Loucy (cell line): ENCODE data around the gene VHLL.

Source experiments
- H2AFZ ChIP-seq: fragments of 200-600 bp; sonication (generic); 2 replicates; pipeline ENCODE4 v1.6.0; 2016; ENCODE audit warnings: antibody characterized with exemption, mild to moderate bottlenecking, low read length, moderate library complexity
- H3F3A ChIP-seq: fragments of 200-600 bp; 2 replicates; pipeline ENCODE4 v1.6.0; 2016; ENCODE audit warnings: antibody characterized with exemption, low read depth, mild to moderate bottlenecking
- H3K27me3 ChIP-seq: fragments of 200-600 bp; sonication (generic); 2 replicates; pipeline ENCODE4 v1.6.1; 2014; ENCODE audit warnings: low read length, mild to moderate bottlenecking; ENCODE audit not compliant: insufficient read depth, poor library complexity, severe bottlenecking
- H3K36me3 ChIP-seq: fragments of 200-600 bp; sonication (generic); 2 replicates; pipeline ENCODE4 v1.6.1; 2016; ENCODE audit warnings: low read length; ENCODE audit not compliant: insufficient read depth
- H3K4me1 ChIP-seq: fragments of 200-600 bp; sonication (generic); 2 replicates; pipeline ENCODE4 v1.5.1; 2014; ENCODE audit warnings: low read length, mild to moderate bottlenecking; ENCODE audit not compliant: insufficient read depth, poor library complexity, severe bottlenecking
- H3K4me2 ChIP-seq: fragments of 200-600 bp; sonication (generic); 2 replicates; pipeline ENCODE4 v1.6.0; 2014; ENCODE audit warnings: antibody characterized with exemption, low read length, low read depth, mild to moderate bottlenecking; ENCODE audit not compliant: poor library complexity, severe bottlenecking
- H3K4me3 ChIP-seq: fragments of 200-600 bp; sonication (generic); 2 replicates; pipeline ENCODE4 v1.5.1; 2014; ENCODE audit warnings: low read length, mild to moderate bottlenecking, mixed read lengths; ENCODE audit not compliant: poor library complexity, severe bottlenecking
- H3K79me2 ChIP-seq: fragments of 200-600 bp; sonication (generic); 2 replicates; pipeline ENCODE4 v1.6.1; 2014; ENCODE audit warnings: low read length; ENCODE audit not compliant: insufficient read depth
- H3K9ac ChIP-seq: fragments of 200-600 bp; sonication (generic); 2 replicates; pipeline ENCODE4 v1.6.0; 2014; ENCODE audit warnings: mild to moderate bottlenecking, low read depth, low read length, moderate library complexity; ENCODE audit not compliant: poor library complexity, severe bottlenecking
- H3K9me2 ChIP-seq: fragments of 200-600 bp; sonication (generic); replicated peaks from 2 replicates; pipeline ENCODE4 v1.6.1; 2016; ENCODE audit warnings: low read depth, low read length, mixed read lengths
- H3K9me3 ChIP-seq: fragments of 200-600 bp; sonication (generic); 2 replicates; pipeline ENCODE4 v1.6.1; 2014; ENCODE audit warnings: mild to moderate bottlenecking, antibody characterized with exemption, low read length, low read depth; ENCODE audit not compliant: insufficient read depth
- H4K20me1 ChIP-seq: fragments of 200-600 bp; sonication (generic); 2 replicates; pipeline ENCODE4 v1.6.0; 2014; ENCODE audit warnings: antibody characterized with exemption, low read length, mild to moderate bottlenecking; ENCODE audit not compliant: insufficient read depth, poor library complexity, severe bottlenecking
- CTCF ChIP-seq: fragments of 200-600 bp; sonication (generic); conservative IDR thresholded peaks from 2 replicates; pipeline ENCODE4 v1.5.1; 2014; ENCODE audit warnings: mild to moderate bottlenecking, antibody characterized with exemption, low read length
- EZH2phosphoT487 ChIP-seq: fragments of 200-600 bp; IDR thresholded peaks from 2 replicates; pipeline ENCODE4 v1.6.1; 2018; ENCODE audit warnings: antibody characterized with exemption, mild to moderate bottlenecking, moderate library complexity, borderline replicate concordance

The VHLL gene

DNA sequence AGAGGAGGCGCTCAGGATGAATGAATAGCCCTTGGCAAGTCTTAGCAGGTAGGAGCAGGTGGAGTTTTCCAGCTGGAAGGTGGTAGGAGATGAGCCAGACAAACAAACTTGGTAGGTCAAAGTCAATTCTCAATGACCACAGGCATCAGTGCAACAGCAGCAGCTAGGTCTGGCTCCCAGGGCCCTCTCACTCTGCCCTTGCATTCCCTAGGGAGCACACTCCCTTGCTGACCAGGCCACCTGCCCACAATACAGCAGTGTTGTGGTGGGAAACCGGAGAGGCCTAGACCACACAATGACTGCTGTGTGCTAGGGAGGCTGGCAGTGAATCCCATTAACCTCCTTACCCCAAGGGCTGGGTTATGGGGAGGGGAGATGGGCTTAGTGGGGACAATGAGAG lies 38.2 kb downstream of the VHLL start:
- H3K79me2 ChIP-seq = no peaks in the 10 kb centered on the region
- H2AFZ ChIP-seq = no peak overlapping the region
- H3K9me3 ChIP-seq = no peaks in the 10 kb centered on the region
- no peaks in the 10 kb centered on the region for H3K9me2 ChIP-seq
- H4K20me1 ChIP-seq = no peaks in the 10 kb centered on the region
- no peak overlapping the region for H3K9ac ChIP-seq
- H3K4me3 ChIP-seq = no peak overlapping the region
- H3K36me3 ChIP-seq = peaks cover 86% of the 10 kb centered on the region; the same call in 1 of the 2 replicates
- H3K4me2 ChIP-seq = no peak overlapping the region
- H3K27me3 ChIP-seq = no peaks in the 10 kb centered on the region
- H3F3A ChIP-seq = no peaks in the 10 kb centered on the region
- H3K4me1 ChIP-seq = peaks cover 3% of the 10 kb centered on the region
- no peak for TF ChIP-seq EZH2phosphoT487
- no peak for TF ChIP-seq CTCF

- Histone ChIP-seq H3K4me1 (peaks cover 3% of the 10 kb centered on the region), H4K20me1 (no peaks in the 10 kb centered on the region), H3K4me3 (no peak overlapping the region), H3K36me3 (peaks cover 75% of the 10 kb centered on the region; the same call in 1 of the 2 replicates), H2AFZ (no peak overlapping the region), H3K9me2 (no peaks in the 10 kb centered on the region), H3K4me2 (no peak overlapping the region), H3K79me2 (no peaks in the 10 kb centered on the region), H3K9ac (no peak overlapping the region), H3K9me3 (no peaks in the 10 kb centered on the region), H3F3A (no peaks in the 10 kb centered on the region), H3K27me3 (no peaks in the 10 kb centered on the region)
- TF ChIP-seq CTCF (peak; percentile 48), EZH2phosphoT487 (no peak)
Observed at GRCh38 chr1:156259805-156260204, 39.3 kb downstream of the VHLL start.

- no peak overlapping the region for H3K4me2 ChIP-seq
Observed at GRCh38 chr1:156258859-156259258, 40.2 kb downstream of the VHLL start.

DNA sequence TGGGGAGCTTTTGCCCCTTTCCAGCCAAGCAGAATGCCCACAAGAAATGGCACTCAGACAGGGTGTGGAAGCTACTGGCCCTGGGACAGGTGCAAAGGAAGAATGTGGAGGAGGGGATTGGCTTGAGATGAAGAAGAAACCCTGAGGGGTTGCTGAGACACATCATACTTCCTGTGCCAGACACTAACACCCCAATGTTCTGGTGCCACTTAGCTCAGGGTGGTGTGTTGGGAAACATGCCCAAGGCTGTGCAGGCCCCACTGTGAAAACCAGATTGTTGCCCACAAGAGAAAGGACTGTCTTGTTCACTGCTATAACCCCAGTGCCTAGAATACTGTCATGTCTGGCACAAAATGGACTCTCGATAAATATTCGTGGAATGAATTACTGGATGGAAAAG lies 41.4 kb downstream of the VHLL start:
- Histone ChIP-seq H3K36me3 (peaks cover 76% of the 10 kb centered on the region), H2AFZ (no peak overlapping the region), H3K9ac (peak overlapping the region; percentile 18), H4K20me1 (no peaks in the 10 kb centered on the region), H3K27me3 (no peaks in the 10 kb centered on the region), H3K9me3 (no peaks in the 10 kb centered on the region), H3K4me1 (peaks cover 6% of the 10 kb centered on the region), H3F3A (0 out of 2 replicates have a peak, but pooled peaks cover under 1% of the 10 kb centered on the region), H3K9me2 (no peaks in the 10 kb centered on the region), H3K4me3 (no peak overlapping the region), H3K4me2 (no peak overlapping the region), H3K79me2 (no peaks in the 10 kb centered on the region)
- no peak for TF ChIP-seq CTCF
- TF ChIP-seq EZH2phosphoT487 = no peak

More at GRCh38 chr1:156258859-156259258, 40.2 kb downstream of the VHLL start:
- Histone ChIP-seq H3K9me3 (no peaks in the 10 kb centered on the region), H3K36me3 (peaks cover 76% of the 10 kb centered on the region; the same call in 1 of the 2 replicates), H3K4me1 (peaks cover 3% of the 10 kb centered on the region), H3F3A (no peaks in the 10 kb centered on the region), H3K27me3 (no peaks in the 10 kb centered on the region), H2AFZ (no peak overlapping the region), H4K20me1 (no peaks in the 10 kb centered on the region), H3K79me2 (no peaks in the 10 kb centered on the region), H3K9me2 (no peaks in the 10 kb centered on the region), H3K9ac (no peak overlapping the region), H3K4me3 (no peak overlapping the region)
- TF ChIP-seq EZH2phosphoT487 = no peak
